ENCODE measurements around the gene HOXA4.

Gene HOXA4

DNA sequence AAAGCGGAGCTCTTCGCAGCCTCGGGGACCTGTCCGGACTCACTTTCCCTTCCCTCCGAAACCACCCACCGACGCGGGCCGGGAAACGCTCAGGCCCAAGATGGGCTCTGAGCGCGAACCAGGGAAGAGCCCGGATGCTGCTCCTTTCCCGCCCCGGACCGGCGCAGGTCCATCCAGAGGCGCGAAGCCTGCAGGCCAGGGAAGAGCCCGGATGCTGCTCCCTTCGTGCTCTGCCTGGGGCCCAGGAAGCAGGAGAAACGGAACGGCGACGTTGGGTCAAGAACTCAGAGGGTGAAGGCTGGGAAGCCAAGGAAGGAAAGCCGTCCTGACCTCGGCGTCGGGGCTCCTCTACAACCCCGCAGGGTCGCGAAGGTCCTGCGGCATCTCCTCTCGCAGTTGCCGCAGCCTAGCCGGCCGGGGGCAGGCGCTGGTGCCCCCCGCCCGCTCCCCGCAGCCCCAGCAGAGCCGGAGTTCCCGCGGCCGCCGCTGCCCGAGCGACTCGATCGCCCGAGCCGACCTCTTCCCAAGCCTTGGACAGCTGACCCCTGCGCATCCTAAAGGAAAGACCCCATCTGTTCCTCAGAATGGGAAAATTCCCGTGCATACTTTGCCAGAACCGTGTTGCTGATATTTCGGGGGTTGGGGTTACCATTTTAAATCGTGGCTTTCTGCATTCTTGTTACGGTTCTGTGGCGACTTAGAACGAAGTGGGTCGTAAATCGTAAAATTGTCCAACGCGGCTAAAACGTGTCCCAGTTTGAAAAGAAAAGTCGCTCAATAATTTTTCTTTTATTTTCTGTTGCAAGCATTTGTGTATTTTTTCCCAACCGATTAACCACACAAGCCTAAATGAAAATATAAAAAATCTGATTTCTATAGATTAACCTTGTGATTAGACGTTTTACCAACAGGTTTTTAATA lies 42.3 kb downstream of the HOXA4 start:
- DNase-seq = no peak

DNA sequence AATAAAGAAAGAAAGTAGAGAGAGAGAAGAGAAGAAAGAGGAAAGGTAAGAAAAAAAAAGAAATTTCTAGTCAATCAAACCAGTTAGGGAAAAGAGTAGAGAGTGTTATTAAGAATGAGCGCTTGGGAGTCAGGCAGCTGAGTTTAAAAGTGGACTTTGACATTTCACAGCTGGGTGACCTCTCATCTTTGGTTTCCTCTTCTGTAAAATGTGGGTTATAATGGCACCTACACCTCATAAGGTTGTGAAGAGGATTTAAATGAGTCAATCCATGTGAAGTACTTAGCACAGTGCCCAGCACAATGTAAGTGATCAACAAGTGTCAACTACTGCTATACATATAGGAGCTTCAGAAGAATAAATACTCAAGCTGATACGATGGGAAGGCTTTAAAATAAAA lies 46.9 kb downstream of the HOXA4 start:
- no peak for DNase-seq

DNA sequence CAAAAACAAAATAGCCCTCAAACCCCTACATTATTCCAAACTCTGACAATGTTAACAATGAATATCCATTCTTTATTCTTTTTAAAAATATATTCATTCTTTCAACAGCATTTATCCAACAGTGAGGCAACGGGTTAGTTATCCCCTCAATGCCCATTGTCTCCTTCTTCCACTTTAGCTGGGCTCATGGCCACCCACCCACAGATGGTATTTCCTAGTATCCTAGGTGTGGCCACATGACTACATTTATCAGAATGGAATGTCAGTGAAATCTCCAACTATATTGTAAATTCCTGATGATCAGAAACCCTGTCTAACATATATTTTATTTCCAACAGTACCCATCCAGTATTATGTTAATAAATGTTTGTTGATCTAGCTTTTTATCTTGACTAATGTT lies 48.4 kb downstream of the HOXA4 start:
- DNase-seq = no peak

DNA sequence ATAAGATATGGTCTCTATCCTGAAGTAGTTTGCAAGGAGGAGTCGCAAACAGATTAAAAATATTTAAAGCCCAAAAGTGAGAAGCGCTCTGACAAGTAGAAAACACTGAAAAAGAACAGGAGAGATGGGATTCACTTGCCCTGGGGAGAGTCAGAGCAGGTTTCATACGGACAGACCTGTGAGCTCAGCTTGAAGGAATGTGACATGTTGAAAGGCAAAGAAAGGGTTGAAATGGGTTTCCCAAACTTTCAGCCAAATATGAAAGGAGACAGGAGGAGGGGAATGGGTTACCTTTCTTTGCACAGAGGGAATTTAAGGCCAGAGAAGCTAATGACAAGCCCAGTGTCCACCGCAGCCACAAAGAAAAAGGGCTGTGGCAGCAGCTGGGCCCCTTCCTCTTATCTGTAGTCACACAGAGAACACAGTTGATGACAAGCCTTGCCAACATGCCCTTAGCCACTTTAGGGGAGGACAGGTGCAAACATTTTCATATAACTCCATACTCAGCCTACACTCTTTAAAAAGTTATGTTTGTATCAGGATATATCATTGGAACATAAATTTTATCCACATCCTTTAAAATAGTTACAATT lies 49.6 kb downstream of the HOXA4 start:
- no peak for DNase-seq

DNA sequence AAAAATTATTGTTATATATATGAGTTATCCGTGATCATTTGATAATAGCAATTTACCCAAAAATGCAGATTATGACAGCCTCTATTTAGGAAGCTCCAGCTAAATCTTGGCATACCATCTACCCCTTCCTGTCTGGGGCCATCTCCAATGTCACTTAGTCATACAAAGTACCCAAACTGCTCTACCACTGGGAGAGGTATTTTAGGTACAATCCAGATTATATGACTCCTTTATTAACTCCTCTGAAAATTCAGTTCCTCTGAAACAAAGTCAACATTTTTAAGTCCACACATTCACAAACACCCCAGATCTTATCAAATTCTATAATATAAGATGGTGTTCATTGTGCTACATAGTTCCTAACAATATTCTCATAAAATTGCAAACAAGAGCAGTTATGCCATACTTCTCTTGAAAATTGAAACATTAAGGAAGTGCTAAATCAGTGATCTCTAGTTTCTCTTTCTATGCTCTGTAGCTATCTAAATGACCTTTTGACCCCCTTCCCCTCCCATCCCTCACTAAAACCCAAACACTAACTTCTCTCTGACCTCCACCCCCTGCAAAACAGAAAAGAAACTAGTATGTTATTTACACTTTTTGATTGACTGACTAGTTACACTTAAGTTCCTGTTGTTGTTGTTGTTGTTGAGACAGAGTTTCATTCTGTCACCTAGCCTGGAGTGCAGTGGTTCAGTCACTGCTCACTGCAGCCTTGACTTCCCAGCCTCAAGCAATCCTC lies 51.2 kb downstream of the HOXA4 start:
- no peak for DNase-seq

DNA sequence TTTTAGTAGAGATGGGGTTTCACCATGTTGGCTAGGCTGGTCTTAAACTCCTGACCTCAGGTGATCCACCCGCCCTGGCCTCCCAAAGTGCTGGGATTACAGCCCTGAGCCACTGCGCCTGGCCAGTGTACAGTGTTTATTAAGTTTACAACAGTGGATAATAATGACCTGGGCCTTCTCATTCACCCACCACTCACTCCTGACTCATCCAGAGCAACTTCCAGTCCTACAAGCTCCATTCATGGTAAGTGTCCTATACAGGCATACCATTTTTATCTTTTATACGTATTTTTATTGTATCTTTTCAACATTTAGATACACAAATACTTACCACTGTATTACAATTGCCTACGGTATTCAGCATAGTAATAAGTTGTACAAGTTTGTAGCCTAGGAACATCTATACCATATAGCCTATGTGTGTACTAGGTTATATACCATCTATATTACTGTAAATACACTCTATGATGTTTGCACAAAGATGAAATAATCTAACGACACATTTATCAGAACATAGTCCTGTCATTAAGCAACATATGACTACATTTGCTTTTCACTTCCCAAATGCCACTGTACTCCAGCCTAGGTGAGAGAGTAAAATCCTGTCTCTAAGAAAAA lies 51.8 kb downstream of the HOXA4 start:
- DNase-seq = no peak
